Measurements from ENCODE around the gene SORBS1. TPM values are rescaled to one million over a fixed set of nuclear protein-coding genes. Genes with fewer than 3 reads are reported as not detected.

Gene SORBS1
- total RNA-seq, 1 donor: 3.5 TPM

- DNase-seq (ENCODE audit: low read depth in 2 of 3, low spot score in 2 of 3): no peak
These were observed 280.5 kb downstream of the SORBS1 start for GRCh38 chr10:95280637-95281036.

GRCh38 chr10:95279042-95279820, 281.9 kb downstream of the SORBS1 start:
- DNase-seq (ENCODE audit: low read depth in 2 of 3, low spot score in 2 of 3): no peak

GRCh38 chr10:95278061-95278988, 282.8 kb downstream of the SORBS1 start:
- no peak for DNase-seq (ENCODE audit: low read depth in 2 of 3, low spot score in 2 of 3)

- DNase-seq (ENCODE audit: low read depth in 2 of 3, low spot score in 2 of 3): no peak
These were observed 283.6 kb downstream of the SORBS1 start for GRCh38 chr10:95277614-95278013.

- DNase-seq (ENCODE audit: low read depth in 2 of 3, low spot score in 2 of 3): no peak
These were observed 284.0 kb downstream of the SORBS1 start for GRCh38 chr10:95277201-95277570.

- DNase-seq (ENCODE audit: low read depth in 2 of 3, low spot score in 2 of 3): peak in 1 of 3 donors; percentile 42
These were observed 284.6 kb downstream of the SORBS1 start for GRCh38 chr10:95276367-95277200.

- DNase-seq (ENCODE audit: low read depth in 2 of 3, low spot score in 2 of 3): no peak
These were observed 285.3 kb downstream of the SORBS1 start for GRCh38 chr10:95275726-95276366.

- no peak for DNase-seq (ENCODE audit: low read depth in 2 of 3, low spot score in 2 of 3)
These were observed 287.5 kb downstream of the SORBS1 start for GRCh38 chr10:95273393-95274312.

- no peak for DNase-seq (ENCODE audit: low read depth in 2 of 3, low spot score in 2 of 3)
These were observed 292.7 kb downstream of the SORBS1 start for GRCh38 chr10:95268438-95268837.

GRCh38 chr10:95267251-95267650, 293.9 kb downstream of the SORBS1 start:
- no peak for DNase-seq (ENCODE audit: low read depth in 2 of 3, low spot score in 2 of 3)

GRCh38 chr10:95266674-95267095, 294.5 kb downstream of the SORBS1 start:
- DNase-seq (ENCODE audit: low read depth in 2 of 3, low spot score in 2 of 3): peak in 2 of 3 donors; percentile 83 to 95

- DNase-seq (ENCODE audit: low read depth in 2 of 3, low spot score in 2 of 3): no peak
These were observed 295.6 kb downstream of the SORBS1 start for GRCh38 chr10:95265572-95265971.

GRCh38 chr10:95264227-95265051, 296.7 kb downstream of the SORBS1 start:
- no peak for DNase-seq (ENCODE audit: low read depth in 2 of 3, low spot score in 2 of 3)

- no peak for DNase-seq (ENCODE audit: low read depth in 2 of 3, low spot score in 2 of 3)
These were observed 297.3 kb downstream of the SORBS1 start for GRCh38 chr10:95263864-95264226.

GRCh38 chr10:95262763-95263518, 298.2 kb downstream of the SORBS1 start:
- no peak for DNase-seq (ENCODE audit: low read depth in 2 of 3, low spot score in 2 of 3)

GRCh38 chr10:95261926-95262325, 299.2 kb downstream of the SORBS1 start:
- no peak for DNase-seq (ENCODE audit: low read depth in 2 of 3, low spot score in 2 of 3)
